H1 (cell line): ENCODE results near the gene OR4K1. TPM values are rescaled to one million over a fixed set of nuclear protein-coding genes. Genes with fewer than 3 reads are reported as not detected.

Source experiments
- CTCF ChIA-PET: fragments of 300-600 bp; sonication (Branson Sonifier 250); formaldehyde crosslinking; loops from one replicate; lab custom pipeline; 2021; ENCODE audit not compliant: partially characterized antibody; lab: Charles Lee
- POLR2A ChIA-PET: fragments of 300-600 bp; sonication (Branson Sonifier 250); formaldehyde crosslinking; loops from one replicate; lab custom pipeline; 2021; ENCODE audit warnings: inconsistent platforms; ENCODE audit not compliant: partially characterized antibody; lab: Charles Lee
- DNase-seq, 2 experiments: peaks; one replicate each; pipeline versions ENCODE4 v3.0.0 to v3.0.0-alpha.2; 2010 to 2022; ENCODE audit warnings: low spot score in 2 of 2, low read depth in 1 of 2, mixed read lengths in 1 of 2
- FAIRE-seq: peaks from 2 replicates; lab custom pipeline; 2011; peaks lifted over from hg19 to GRCh38; lab: Jason Lieb, UNC
- H2AFZ ChIP-seq: 2 replicates; pipeline ENCODE4 v1.8.1; 2012; ENCODE audit warnings: low read length, inconsistent platforms
- H2AK5ac ChIP-seq: 2 replicates; pipeline ENCODE4 v1.6.1; 2013; ENCODE audit warnings: low read depth, low read length
- H2BK120ac ChIP-seq: replicated peaks from 2 replicates; pipeline ENCODE3; 2013; ENCODE audit warnings: low read depth, low read length, inconsistent platforms
- H2BK12ac ChIP-seq: 2 replicates; pipeline ENCODE4 v1.6.1; 2013; ENCODE audit warnings: low read depth, low read length
- H2BK15ac ChIP-seq: 2 replicates; pipeline ENCODE4 v1.6.1; 2013; ENCODE audit warnings: low read length
- H2BK20ac ChIP-seq: 2 replicates; pipeline ENCODE4 v1.6.1; 2013; ENCODE audit warnings: low read length
- H2BK5ac ChIP-seq: 2 replicates; pipeline ENCODE4 v1.6.1; 2013; ENCODE audit warnings: low read depth, low read length
- H3K14ac ChIP-seq: 2 replicates; pipeline ENCODE4 v1.6.1; 2013; ENCODE audit warnings: inconsistent platforms; ENCODE audit not compliant: insufficient read length
- H3K18ac ChIP-seq: 2 replicates; pipeline ENCODE4 v1.6.1; 2013; ENCODE audit warnings: low read length; ENCODE audit errors: extremely low read depth
- H3K23ac ChIP-seq: 2 replicates; pipeline ENCODE4 v1.6.1; 2013; ENCODE audit warnings: inconsistent platforms; ENCODE audit not compliant: insufficient read length
- H3K23me2 ChIP-seq: 2 replicates; pipeline ENCODE4 v1.6.1; 2013; ENCODE audit warnings: low read depth, low read length
- H3K27ac ChIP-seq: 2 replicates; pipeline ENCODE4 v1.6.1; 2011; ENCODE audit warnings: low read depth, low read length, inconsistent platforms
- H3K27me3 ChIP-seq, 4 experiments: replicated peaks in 1 of 4; 1 replicate in 1 of 4; 2 replicates in 3 of 4; pipeline versions ENCODE4 v1.6.1 to v1.8.1; 2011 to 2013; ENCODE audit warnings: low read length in 3 of 4, mild to moderate bottlenecking in 3 of 4, inconsistent platforms in 2 of 4, mixed read lengths in 2 of 4, moderate library complexity in 1 of 4; ENCODE audit not compliant: control insufficient read depth in 3 of 4, insufficient read depth in 3 of 4; ENCODE audit errors: extremely low read depth in 1 of 4
- H3K36me3 ChIP-seq, 4 experiments: 2 replicates each; pipeline versions ENCODE4 v1.6.1 to v1.8.1; 2011 to 2013; ENCODE audit warnings: mild to moderate bottlenecking in 4 of 4, low read length in 3 of 4, moderate library complexity in 2 of 4, control low read depth in 1 of 4, inconsistent platforms in 1 of 4; ENCODE audit not compliant: insufficient read depth in 4 of 4, control insufficient read depth in 2 of 4
- H3K4ac ChIP-seq: replicated peaks from 2 replicates; pipeline ENCODE3; 2013; ENCODE audit warnings: low read length, low read depth, mixed read lengths, inconsistent platforms; ENCODE audit not compliant: insufficient read length
- H3K4me1 ChIP-seq, 4 experiments: replicated peaks in 1 of 4; 1 replicate in 1 of 4; 2 replicates in 3 of 4; pipeline versions ENCODE4 v1.6.1 to v1.8.1; 2011 to 2013; ENCODE audit warnings: low read length in 3 of 4, inconsistent platforms in 2 of 4, mixed read lengths in 1 of 4; ENCODE audit not compliant: insufficient read depth in 4 of 4, control insufficient read depth in 3 of 4
- H3K4me2 ChIP-seq, 2 experiments: 2 replicates each; pipeline versions ENCODE4 v1.6.1 to v1.8.1; 2011 to 2013; ENCODE audit warnings: low read depth in 2 of 2, low read length in 2 of 2, control low read depth in 1 of 2, inconsistent platforms in 1 of 2, mild to moderate bottlenecking in 1 of 2; ENCODE audit not compliant: insufficient read depth in 1 of 2
- H3K4me3 ChIP-seq, 4 experiments: fragments of 200-600, 300-600 bp in 1 of 4; sonication (generic), shearing (Covaris generic), sonication (Bioruptor Twin) in 1 of 4; 2 replicates each; pipeline versions ENCODE4 v1.5.1 to v1.8.1; 2011 to 2016; ENCODE audit warnings: low read length in 4 of 4, low read depth in 3 of 4, control low read depth in 2 of 4, inconsistent platforms in 2 of 4, mild to moderate bottlenecking in 2 of 4, mixed read lengths in 1 of 4, moderate library complexity in 1 of 4; ENCODE audit not compliant: insufficient read depth in 2 of 4; ENCODE audit errors: extremely low read depth in 1 of 4
- H3K56ac ChIP-seq: replicated peaks from 2 replicates; pipeline ENCODE3; 2013; ENCODE audit warnings: low read depth, mild to moderate bottlenecking, mixed read lengths, low read length, inconsistent platforms; ENCODE audit not compliant: insufficient read length
- H3K79me1 ChIP-seq: 2 replicates; pipeline ENCODE4 v1.6.1; 2013; ENCODE audit warnings: low read depth, low read length, control low read depth
- H3K79me2 ChIP-seq, 2 experiments: 2 replicates each; pipeline versions ENCODE4 v1.6.1 to v1.8.1; 2012 to 2013; ENCODE audit warnings: low read length in 2 of 2, mild to moderate bottlenecking in 2 of 2, inconsistent platforms in 1 of 2; ENCODE audit not compliant: insufficient read depth in 2 of 2, control insufficient read depth in 1 of 2
- H3K9ac ChIP-seq, 4 experiments: replicated peaks in 1 of 4; 1 replicate in 1 of 4; 2 replicates in 3 of 4; pipeline versions ENCODE4 v1.6.1 to v1.8.1; 2011 to 2013; ENCODE audit warnings: low read depth in 3 of 4, low read length in 3 of 4, control low read depth in 2 of 4, mild to moderate bottlenecking in 2 of 4, moderate library complexity in 2 of 4, inconsistent platforms in 1 of 4; ENCODE audit errors: extremely low read depth in 1 of 4
- H3K9me3 ChIP-seq, 2 experiments: 2 replicates each; pipeline versions ENCODE4 v1.6.1 to v1.8.1; 2012 to 2013; ENCODE audit warnings: mild to moderate bottlenecking in 2 of 2, moderate library complexity in 2 of 2, control low read depth in 1 of 2, inconsistent platforms in 1 of 2, low read depth in 1 of 2, low read length in 1 of 2, mixed read lengths in 1 of 2; ENCODE audit not compliant: insufficient read depth in 2 of 2
- H4K20me1 ChIP-seq, 2 experiments: replicated peaks in 1 of 2; 2 replicates each; pipeline versions ENCODE3 to v1.8.1; 2011 to 2013; ENCODE audit warnings: inconsistent platforms in 2 of 2, low read length in 2 of 2, mild to moderate bottlenecking in 1 of 2; ENCODE audit not compliant: insufficient read depth in 2 of 2, control insufficient read depth in 1 of 2
- H4K5ac ChIP-seq: 2 replicates; pipeline ENCODE4 v1.6.1; 2013; ENCODE audit warnings: low read length, low read depth, mixed read lengths, inconsistent platforms; ENCODE audit not compliant: insufficient read length
- H4K8ac ChIP-seq: 2 replicates; pipeline ENCODE4 v1.8.0; 2013; ENCODE audit warnings: mild to moderate bottlenecking, moderate library complexity, low read length, inconsistent platforms; ENCODE audit not compliant: insufficient read depth; ENCODE audit errors: extremely low read depth
- H4K91ac ChIP-seq: replicated peaks from 2 replicates; pipeline ENCODE3; 2013; ENCODE audit warnings: low read length, mixed read lengths, inconsistent platforms; ENCODE audit not compliant: insufficient read length
- CHD1 ChIP-seq: IDR thresholded peaks from 2 replicates; pipeline ENCODE4 v1.6.1; 2012; ENCODE audit warnings: low read depth, low read length, improper control_type of control experiment
- EGR1 ChIP-seq: IDR thresholded peaks from 2 replicates; pipeline ENCODE4 v1.6.1; 2011; ENCODE audit warnings: low read depth, low read length, borderline replicate concordance
- GABPA ChIP-seq: IDR thresholded peaks from 2 replicates; pipeline ENCODE4 v1.6.1; 2011; ENCODE audit warnings: mild to moderate bottlenecking, low read length, moderate library complexity, borderline replicate concordance; ENCODE audit not compliant: insufficient read depth
- JUN ChIP-seq: IDR thresholded peaks from 2 replicates; pipeline ENCODE4 v1.6.1; 2011; ENCODE audit warnings: low read depth, mild to moderate bottlenecking, improper control_type of control experiment, low read length
- NANOG ChIP-seq: IDR thresholded peaks from 2 replicates; pipeline ENCODE4 v1.6.1; 2011; ENCODE audit warnings: low read length, low read depth, mild to moderate bottlenecking, inconsistent platforms; ENCODE audit not compliant: insufficient read depth, poor library complexity, severe bottlenecking
- POLR2AphosphoS5 ChIP-seq: IDR thresholded peaks from 2 replicates; pipeline ENCODE4 v1.6.1; 2011; ENCODE audit warnings: low read depth, low read length
- SP4 ChIP-seq: IDR thresholded peaks from 2 replicates; pipeline ENCODE4 v1.6.1; 2012; ENCODE audit warnings: low read length, inconsistent platforms
- SRF ChIP-seq: IDR thresholded peaks from 2 replicates; pipeline ENCODE4 v1.6.1; 2011; ENCODE audit warnings: mild to moderate bottlenecking, low read depth, low read length, moderate library complexity
- WGBS, 2 experiments: shearing (Covaris generic) in 1 of 2; methylation state at CpG; one replicate each; pipeline versions ENCODE4 v1.1.6 to v1.1.7; 2013 to 2015; ENCODE audit warnings: low lambda C conversion rate in 2 of 2, mixed read lengths in 2 of 2, inconsistent platforms in 1 of 2, low coverage in 1 of 2, missing lambda C conversion rate in 1 of 2; ENCODE audit not compliant: insufficient replicate concordance in 2 of 2, insufficient coverage in 1 of 2, insufficient read length in 1 of 2; ENCODE audit errors: extremely low coverage in 1 of 2, missing lambda C conversion rate in 1 of 2; 5-methylcytosine and 5-hydroxymethylcytosine counted together
- long read RNA-seq, 2 experiments: library from RNA in 1 of 2; library from capped mRNA in 1 of 2; stranded (forward); transcript quantifications; one replicate each; pipeline ENCODE4 v2.0.0, GENCODE V29; 2021; ENCODE audit warnings: inconsistent platforms in 1 of 2
- polyA minus RNA-seq, 3 experiments: library from RNA; depleted of rRNA, polyadenylated mRNA; stranded (reverse); fragments of >200 nt; gene quantifications; 1 replicate in 2 of 3; 2 replicates in 1 of 3; pipeline ENCODE4 v1.2.3, GENCODE V29; 2011
- polyA plus RNA-seq, 7 experiments: library from polyadenylated mRNA; depleted of rRNA in 3 of 7; stranded (reverse) in 5 of 7; unstranded in 2 of 7; fragments of >200 nt in 5 of 7; fragments of 200-250 nt in 2 of 7; gene quantifications; 1 replicate in 5 of 7; 2 replicates in 1 of 7; 4 replicates in 1 of 7; pipeline versions ENCODE4 v1.2.1 to v1.2.3, GENCODE V29; 2011 to 2013; ENCODE audit warnings: missing spikeins in 2 of 7, mixed read lengths in 2 of 7
- total RNA-seq: library from RNA; stranded (reverse); fragmentation: NEBNext Ultra II Directional; extraction: Animal tissue kit (Norgen Biotek cat#: 25700); gene quantifications from 2 replicates; pipeline ENCODE4 v1.2.1, GENCODE V29; 2021
- TF ChIP-seq, protein P1 (sequence below), 3 experiments: IDR thresholded peaks; 1 replicate in 2 of 3; 2 replicates in 1 of 3; pipeline versions ENCODE4 v1.5.1 to v1.6.1; 2011; ENCODE audit warnings: low read length in 3 of 3, mild to moderate bottlenecking in 3 of 3, inconsistent platforms in 2 of 3, low read depth in 1 of 3, moderate library complexity in 1 of 3; ENCODE audit not compliant: insufficient read depth in 1 of 3; ENCODE audit errors: control extremely low read depth in 1 of 3

Gene OR4K1, protein sequence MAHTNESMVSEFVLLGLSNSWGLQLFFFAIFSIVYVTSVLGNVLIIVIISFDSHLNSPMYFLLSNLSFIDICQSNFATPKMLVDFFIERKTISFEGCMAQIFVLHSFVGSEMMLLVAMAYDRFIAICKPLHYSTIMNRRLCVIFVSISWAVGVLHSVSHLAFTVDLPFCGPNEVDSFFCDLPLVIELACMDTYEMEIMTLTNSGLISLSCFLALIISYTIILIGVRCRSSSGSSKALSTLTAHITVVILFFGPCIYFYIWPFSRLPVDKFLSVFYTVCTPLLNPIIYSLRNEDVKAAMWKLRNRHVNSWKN
- total RNA-seq (not detected in 2 replicates), polyA plus RNA-seq (2011; rRNA removed) (not detected in 2 replicates), polyA minus RNA-seq (2011; rRNA and poly(A)+ RNA removed) (not detected in 2 replicates)
- not detected for polyA plus RNA-seq (2011; cell fraction: cytosol; rRNA removed)
- not detected for polyA plus RNA-seq (2011; cell fraction: nucleus; rRNA removed)
- not detected in 4 replicates for polyA plus RNA-seq (2012, experiment 1 of 2)
- polyA plus RNA-seq (2012, experiment 2 of 2): not detected
- polyA plus RNA-seq (2013, experiment 1 of 2): not detected
- polyA plus RNA-seq (2013, experiment 2 of 2): not detected
- not detected for polyA minus RNA-seq (2011; cell fraction: cytosol; rRNA and poly(A)+ RNA removed)
- polyA minus RNA-seq (2011; cell fraction: nucleus; rRNA and poly(A)+ RNA removed): not detected
- long read RNA-seq, experiment 1: 0 reads
- long read RNA-seq, experiment 2: 0 reads

DNA sequence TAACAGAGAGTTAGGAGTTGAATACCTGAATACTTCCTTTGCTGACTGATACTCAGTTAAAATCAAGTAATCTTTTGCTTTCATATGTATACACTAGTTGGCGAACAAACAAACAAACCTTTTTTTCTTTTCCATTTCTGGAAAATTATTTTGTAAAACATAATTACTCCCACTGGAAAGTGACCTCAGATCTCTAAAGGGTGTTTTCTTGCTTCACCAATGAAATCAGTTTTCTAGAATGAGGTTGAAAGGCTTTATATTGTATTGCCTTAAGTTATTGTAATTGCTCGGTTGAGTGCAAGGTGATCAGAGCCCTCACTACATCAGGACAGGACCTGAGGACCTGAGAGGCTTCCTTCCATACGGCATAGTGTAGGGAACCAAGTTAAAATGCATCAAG is at the start of gene OR4K1:
OR4K1 (plus strand) TSS at position 301 of the 400 bp plus-strand sequence. CDS start 4,750 bp downstream, outside the sequence.
- ChIA-PET POLR2A (no interaction called here), CTCF (no interaction called here)
- Histone ChIP-seq H3K79me1 (no peaks in the 10 kb centered on the region), H4K8ac (no peak within 1 kb of the TSS), H4K20me1 (no peaks in the 10 kb centered on the region), H3K36me3 (no peaks in the 10 kb centered on the region), H3K23me2 (no peaks in the 10 kb centered on the region), H2BK5ac (no peak within 1 kb of the TSS), H3K9me3 (peaks cover 49 to 55% of the 10 kb centered on the region in 2 experiments), H2BK15ac (no peak within 1 kb of the TSS), H4K91ac (no peak within 1 kb of the TSS), H4K5ac (no peak within 1 kb of the TSS), H2BK120ac (no peak within 1 kb of the TSS), H3K14ac (no peak within 1 kb of the TSS), H3K18ac (no peak within 1 kb of the TSS), H3K23ac (no peak within 1 kb of the TSS), H3K79me2 (no peaks in the 10 kb centered on the region), H3K4me1 (no peaks in the 10 kb centered on the region), H3K56ac (no peak within 1 kb of the TSS), H3K27me3 (no peaks in the 10 kb centered on the region), H3K4me2 (no peak within 1 kb of the TSS), H3K4ac (no peak within 1 kb of the TSS), H3K9ac (no peak within 1 kb of the TSS), H3K4me3 (no peak within 1 kb of the TSS), H2BK20ac (no peak within 1 kb of the TSS), H3K27ac (no peak within 1 kb of the TSS), H2AK5ac (no peak within 1 kb of the TSS), H2BK12ac (no peak within 1 kb of the TSS), H2AFZ (no peak within 1 kb of the TSS)
- WGBS, 2 experiments: 73% methylated on average over 3 of the region's 3 CpGs; no CpG with 5 or more reads in 1 of the 2 experiments
- DNase-seq (no peak), FAIRE-seq (no peak)
- no peak for TF ChIP-seq NANOG
- TF ChIP-seq POLR2AphosphoS5: no peak
- TF ChIP-seq SP4: no peak
- no peak for TF ChIP-seq CHD1
- TF ChIP-seq SRF: no peak
- TF ChIP-seq, protein P1, sequence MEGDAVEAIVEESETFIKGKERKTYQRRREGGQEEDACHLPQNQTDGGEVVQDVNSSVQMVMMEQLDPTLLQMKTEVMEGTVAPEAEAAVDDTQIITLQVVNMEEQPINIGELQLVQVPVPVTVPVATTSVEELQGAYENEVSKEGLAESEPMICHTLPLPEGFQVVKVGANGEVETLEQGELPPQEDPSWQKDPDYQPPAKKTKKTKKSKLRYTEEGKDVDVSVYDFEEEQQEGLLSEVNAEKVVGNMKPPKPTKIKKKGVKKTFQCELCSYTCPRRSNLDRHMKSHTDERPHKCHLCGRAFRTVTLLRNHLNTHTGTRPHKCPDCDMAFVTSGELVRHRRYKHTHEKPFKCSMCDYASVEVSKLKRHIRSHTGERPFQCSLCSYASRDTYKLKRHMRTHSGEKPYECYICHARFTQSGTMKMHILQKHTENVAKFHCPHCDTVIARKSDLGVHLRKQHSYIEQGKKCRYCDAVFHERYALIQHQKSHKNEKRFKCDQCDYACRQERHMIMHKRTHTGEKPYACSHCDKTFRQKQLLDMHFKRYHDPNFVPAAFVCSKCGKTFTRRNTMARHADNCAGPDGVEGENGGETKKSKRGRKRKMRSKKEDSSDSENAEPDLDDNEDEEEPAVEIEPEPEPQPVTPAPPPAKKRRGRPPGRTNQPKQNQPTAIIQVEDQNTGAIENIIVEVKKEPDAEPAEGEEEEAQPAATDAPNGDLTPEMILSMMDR (IDR thresholded peaks at IDR 0.05; ENCODE audit: control extremely low read depth in 1 of 3, insufficient read depth in 1 of 3, low read depth in 1 of 3, low read length in 3 of 3): no peak
- TF ChIP-seq EGR1: no peak
- TF ChIP-seq JUN: no peak
- no peak for TF ChIP-seq GABPA
